Measurements from ENCODE around the gene ACAA1. TPM values are rescaled to one million over a fixed set of nuclear protein-coding genes. Genes with fewer than 3 reads are reported as not detected.

The ACAA1 gene
- total RNA-seq, 1 experiment from 2014 or later, result 44.3 TPM

DNA sequence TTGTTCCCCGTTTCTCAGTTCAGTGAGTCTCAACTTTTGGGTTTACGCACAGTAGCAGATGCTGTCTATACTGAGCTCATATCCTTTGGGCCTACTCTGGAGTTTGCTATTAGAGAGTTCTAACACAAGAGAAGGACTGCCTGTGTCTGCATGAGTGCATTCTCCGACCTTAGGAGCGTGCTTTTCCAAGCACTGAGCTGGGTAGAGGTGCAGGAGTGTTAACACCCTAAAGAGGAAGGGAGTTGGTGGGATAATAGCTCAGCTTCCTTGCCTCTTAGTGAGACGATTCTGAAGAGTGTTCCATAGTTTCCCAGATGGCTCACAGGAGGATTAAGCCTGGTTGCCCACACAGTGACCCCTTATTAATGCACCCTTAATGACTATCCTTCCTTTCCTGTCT lies 21.5 kb upstream of the ACAA1 start:
- Mint-ChIP-seq H3K4me1 (no peaks in the 10 kb centered on the region), H3K27ac (no peak overlapping the region), H3K4me3 (no peak overlapping the region), H3K27me3 (ENCODE audit: low read depth) (no peaks in the 10 kb centered on the region), H3K36me3 (ENCODE audit: insufficient read depth in 1 of 3, low read depth in 3 of 3) (no peaks in the 10 kb centered on the region), H3K9me3 (no peaks in the 10 kb centered on the region)
- Histone ChIP-seq H3K9ac (ENCODE audit: extremely low read depth, insufficient read length, low read length) (no peak overlapping the region), H3K9me3 (ENCODE audit: control insufficient read depth, low read depth, low read length) (no peaks in the 10 kb centered on the region), H4K20me1 (ENCODE audit: control insufficient read depth, insufficient read depth, insufficient read length) (no peaks in the 10 kb centered on the region), H3K18ac (ENCODE audit: insufficient read length, low read depth, low read length) (no peak overlapping the region), H2BK5ac (ENCODE audit: insufficient read length, low read length) (no peak overlapping the region), H2AK5ac (ENCODE audit: insufficient read length, low read length) (no peak overlapping the region), H3K79me1 (ENCODE audit: insufficient read depth, low read depth, low read length, poor library complexity, severe bottlenecking) (no peaks in the 10 kb centered on the region), H4K8ac (replicated peaks; ENCODE audit: insufficient read length, low read depth, low read length) (no peak overlapping the region), H3K23ac (ENCODE audit: insufficient read length, low read depth, low read length) (no peak overlapping the region), H3K27ac (ENCODE audit: insufficient read length, low read depth, low read length) (no peak overlapping the region), H3T11ph (ENCODE audit: low read length) (no peak overlapping the region), H3K14ac (ENCODE audit: insufficient read depth, low read length) (no peak overlapping the region), H2BK15ac (ENCODE audit: low read depth, low read length) (no peak overlapping the region), H2AFZ (ENCODE audit: low read length) (no peak overlapping the region), H2BK12ac (ENCODE audit: insufficient read length, low read depth, low read length) (no peak overlapping the region), H4K5ac (ENCODE audit: insufficient read length, low read depth, low read length) (no peak overlapping the region), H3K56ac (ENCODE audit: insufficient read length, low read depth, low read length) (no peak overlapping the region), H3K23me2 (ENCODE audit: insufficient read length, low read depth, low read length, poor library complexity, severe bottlenecking) (no peaks in the 10 kb centered on the region), H2BK20ac (ENCODE audit: low read depth, low read length, poor library complexity, severe bottlenecking) (no peak overlapping the region), H3K4ac (ENCODE audit: low read depth, low read length) (no peak overlapping the region), H3K4me2 (ENCODE audit: insufficient read depth, insufficient read length, low read length) (no peak overlapping the region), H2BK120ac (ENCODE audit: low read depth, low read length, poor library complexity, severe bottlenecking) (no peak overlapping the region), H3K79me2 (ENCODE audit: insufficient read depth, low read length) (no peaks in the 10 kb centered on the region), H4K91ac (ENCODE audit: insufficient read length, low read depth, low read length) (no peak overlapping the region), H3K4me1 (ENCODE audit: insufficient read depth, low read length) (no peaks in the 10 kb centered on the region), H3K27me3 (ENCODE audit: insufficient read depth, low read length) (no peaks in the 10 kb centered on the region)
- TF ChIP-seq, protein P1, sequence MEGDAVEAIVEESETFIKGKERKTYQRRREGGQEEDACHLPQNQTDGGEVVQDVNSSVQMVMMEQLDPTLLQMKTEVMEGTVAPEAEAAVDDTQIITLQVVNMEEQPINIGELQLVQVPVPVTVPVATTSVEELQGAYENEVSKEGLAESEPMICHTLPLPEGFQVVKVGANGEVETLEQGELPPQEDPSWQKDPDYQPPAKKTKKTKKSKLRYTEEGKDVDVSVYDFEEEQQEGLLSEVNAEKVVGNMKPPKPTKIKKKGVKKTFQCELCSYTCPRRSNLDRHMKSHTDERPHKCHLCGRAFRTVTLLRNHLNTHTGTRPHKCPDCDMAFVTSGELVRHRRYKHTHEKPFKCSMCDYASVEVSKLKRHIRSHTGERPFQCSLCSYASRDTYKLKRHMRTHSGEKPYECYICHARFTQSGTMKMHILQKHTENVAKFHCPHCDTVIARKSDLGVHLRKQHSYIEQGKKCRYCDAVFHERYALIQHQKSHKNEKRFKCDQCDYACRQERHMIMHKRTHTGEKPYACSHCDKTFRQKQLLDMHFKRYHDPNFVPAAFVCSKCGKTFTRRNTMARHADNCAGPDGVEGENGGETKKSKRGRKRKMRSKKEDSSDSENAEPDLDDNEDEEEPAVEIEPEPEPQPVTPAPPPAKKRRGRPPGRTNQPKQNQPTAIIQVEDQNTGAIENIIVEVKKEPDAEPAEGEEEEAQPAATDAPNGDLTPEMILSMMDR (conservative IDR thresholded peaks at IDR 0.05), result no peak
- WGBS (ENCODE audit: extremely low coverage, insufficient read length, low lambda C conversion rate), result no CpG with 5 or more reads among the region's 5 CpGs
- no peak for DNase-seq
